AG09319 (cell line): ENCODE measurements around the gene CALML4.

ENCODE experiments used
- DNase-seq: peaks from one replicate; pipeline ENCODE4 v3.0.0-alpha.2; 2010; ENCODE audit warnings: low read depth; ENCODE audit errors: extremely low read depth
- CTCF ChIP-seq: IDR thresholded peaks from 2 replicates; pipeline ENCODE4 v1.5.1; 2011; ENCODE audit warnings: low read depth, mild to moderate bottlenecking, inconsistent platforms, low read length, moderate library complexity

CALML4 gene

GRCh38 chr15:68158046-68158628 lies 47.0 kb downstream of the CALML4 start:
- TF ChIP-seq CTCF: no peak

GRCh38 chr15:68157074-68157473 lies 48.1 kb downstream of the CALML4 start:
- TF ChIP-seq CTCF: no peak
- no peak for DNase-seq

More at GRCh38 chr15:68158046-68158628, 47.0 kb downstream of the CALML4 start:
- DNase-seq: no peak

DNA sequence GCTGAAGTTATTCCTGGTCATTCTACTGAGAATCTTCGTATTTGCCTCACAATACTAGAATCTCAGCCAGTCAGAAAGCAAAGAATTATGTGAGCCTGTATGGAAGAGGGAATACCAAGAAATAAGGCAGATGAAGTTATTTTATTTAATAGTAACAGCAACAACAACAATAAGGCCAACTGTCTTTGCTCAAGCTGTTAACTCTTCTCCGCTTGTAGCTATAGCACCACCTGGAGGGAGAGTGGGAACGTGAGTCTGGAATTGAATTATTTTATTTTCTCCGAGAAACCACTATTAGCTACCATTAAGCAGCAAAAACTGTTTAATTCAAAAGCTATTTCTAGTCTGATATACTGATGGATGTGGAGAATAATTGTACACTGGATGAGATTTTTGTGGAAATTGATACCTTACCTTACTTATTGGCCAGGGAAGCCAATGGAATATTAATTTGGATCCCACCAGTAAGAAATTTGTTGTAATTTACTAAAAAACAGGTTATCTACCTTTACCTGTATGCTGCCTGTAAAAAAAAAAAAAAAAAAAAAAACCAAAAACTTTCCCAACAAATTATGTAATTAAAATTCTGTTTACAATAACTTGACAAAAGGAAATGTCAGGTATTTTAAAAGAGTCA lies 50.1 kb downstream of the CALML4 start:
- DNase-seq: no peak
- TF ChIP-seq CTCF: peak; percentile 80

DNA sequence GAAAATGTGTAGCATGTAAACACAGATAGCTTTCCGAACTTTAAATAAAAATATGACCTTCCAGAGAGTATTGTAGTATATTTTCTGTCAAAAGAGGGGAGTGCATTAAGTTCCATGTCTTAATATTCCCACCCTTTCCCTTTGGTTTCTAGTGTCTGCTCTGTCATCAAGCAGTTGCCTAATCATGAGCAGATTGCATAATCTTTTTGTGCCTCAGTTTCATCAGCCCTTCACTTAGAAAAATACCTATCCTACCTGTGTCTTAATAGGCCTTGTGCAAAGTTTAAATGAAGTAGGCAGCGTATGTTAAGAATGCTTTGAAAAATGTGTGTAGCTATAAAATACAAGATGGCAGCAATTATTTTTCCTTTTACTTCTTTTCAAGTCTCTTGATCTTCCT lies 52.8 kb downstream of the CALML4 start:
- TF ChIP-seq CTCF: no peak
- DNase-seq: no peak

DNA sequence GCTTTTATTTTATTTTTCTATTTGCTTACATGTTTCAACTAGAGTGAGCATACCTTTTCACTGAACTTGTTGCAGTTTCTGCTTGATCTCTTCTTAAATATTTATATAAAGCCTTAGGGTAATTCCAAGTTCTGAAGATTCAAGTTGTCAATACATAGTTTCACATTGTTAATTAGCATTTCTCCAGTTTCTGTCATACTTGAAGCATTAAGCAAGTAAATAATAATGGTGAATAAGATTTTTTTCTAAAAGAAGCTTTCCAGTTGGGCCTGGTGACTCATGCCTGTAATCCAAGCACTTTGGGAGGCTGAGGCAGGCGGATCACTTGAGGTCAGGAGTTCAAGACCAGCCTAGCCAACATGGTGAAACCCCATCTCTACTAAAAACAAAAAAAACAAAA lies 53.9 kb downstream of the CALML4 start:
- no peak for DNase-seq
- no peak for TF ChIP-seq CTCF

DNA sequence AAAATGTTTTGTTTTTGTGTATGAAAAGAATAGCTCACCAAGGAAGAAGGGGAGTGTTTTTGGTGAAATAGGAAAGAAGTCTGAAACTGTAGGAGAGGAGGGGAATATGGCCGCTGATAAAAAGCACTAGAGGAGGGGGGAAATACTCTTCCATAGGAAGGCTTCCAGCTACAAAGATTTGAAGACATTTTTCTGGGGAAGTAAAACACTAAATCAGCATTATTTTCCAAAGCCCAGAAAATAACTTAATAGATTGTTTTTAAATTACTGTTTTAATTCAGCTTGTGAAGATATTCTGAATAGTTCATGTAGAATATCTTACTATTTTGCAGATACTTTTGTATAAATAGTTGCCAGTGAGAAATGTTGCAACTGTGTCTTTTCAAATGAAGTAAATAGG lies 54.9 kb downstream of the CALML4 start:
- no peak for DNase-seq
- TF ChIP-seq CTCF: no peak

DNA sequence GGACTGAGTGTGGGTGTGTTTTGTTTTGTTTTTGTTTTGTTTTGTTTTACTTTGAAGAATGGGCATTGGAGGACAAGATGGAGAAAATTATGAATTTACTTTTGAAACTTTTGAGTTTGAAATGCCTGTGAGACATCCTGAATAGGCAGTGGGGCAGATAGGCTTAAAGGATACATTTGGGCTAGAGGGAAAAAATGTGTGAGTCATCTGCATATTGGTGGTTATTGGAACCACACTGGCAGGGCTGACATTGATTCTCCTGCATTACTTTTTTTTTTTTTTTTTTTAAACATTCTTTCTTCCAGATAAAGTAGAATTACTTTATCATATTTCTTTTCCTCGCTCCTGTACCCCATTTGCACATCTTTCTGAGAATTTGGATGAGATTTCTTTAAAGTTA lies 56.1 kb downstream of the CALML4 start:
- DNase-seq: no peak
- no peak for TF ChIP-seq CTCF
